ENCODE data around the gene SIN3A. TPM values are rescaled to one million over a fixed set of nuclear protein-coding genes. Genes with fewer than 3 reads are reported as not detected.

Gene SIN3A
- total and polyA plus RNA-seq, 9 of the 15 experiments (the other 6 are each of a cell fraction or from before 2014, with no cell fraction given): 11.1 to 70.3 (median 25.3) TPM

DNA sequence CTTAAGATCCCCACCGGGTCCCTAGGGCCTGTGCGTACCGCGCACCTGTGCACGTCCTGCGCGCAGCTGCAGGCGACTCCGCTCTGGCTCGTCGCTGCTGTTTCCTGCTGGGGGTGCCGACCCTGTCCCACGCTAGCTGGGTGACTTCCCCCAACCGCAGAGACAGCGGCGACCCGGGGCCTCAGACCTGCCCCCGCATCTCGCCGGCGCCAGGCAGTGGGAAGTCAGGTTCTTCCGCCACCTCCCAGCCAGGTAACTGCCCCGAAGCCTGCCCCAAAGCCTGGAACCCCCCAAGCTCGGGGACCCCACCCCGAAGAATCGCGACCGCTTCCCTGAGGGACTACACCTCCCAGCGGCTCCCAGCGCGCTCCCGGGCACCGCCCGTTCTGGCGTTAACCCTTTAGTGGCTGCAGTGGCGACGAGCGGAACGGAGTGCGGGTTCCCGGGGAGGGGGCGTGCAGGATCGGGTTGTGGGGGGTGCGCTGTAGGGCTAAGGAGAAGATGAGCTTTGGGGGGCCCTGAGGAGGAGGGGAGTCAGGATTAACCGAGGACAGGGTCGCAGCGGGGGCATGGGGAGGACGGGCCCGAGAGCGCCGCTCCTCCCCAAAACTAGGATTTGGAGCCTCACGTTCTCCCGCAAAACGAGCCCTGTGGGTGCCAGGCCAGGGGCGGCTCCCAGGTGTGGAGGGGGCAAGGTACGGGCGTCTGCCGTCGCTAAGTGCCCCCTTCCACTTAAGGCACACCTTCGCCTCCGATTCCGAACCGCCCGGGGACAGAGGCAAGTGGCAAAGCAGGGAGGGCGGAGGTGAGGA lies 104.1 kb downstream of the SIN3A start (continued):
- TF ChIP-seq TBP (optimal IDR thresholded peaks at IDR 0.05; ENCODE audit: low read depth, low read length) (no peak), ZNF347 (CRISPR knock-in tag; IDR thresholded peaks at IDR 0.05; ENCODE audit: low read depth) (no peak), HDGF (IDR thresholded peaks at IDR 0.05) (no peak), FOXM1 (IDR thresholded peaks at IDR 0.05; ENCODE audit: low read depth) (peak; percentile 69; the same call in 1 of the 2 replicates), FOXM1 (CRISPR knock-in tag; IDR thresholded peaks at IDR 0.05; ENCODE audit: low read depth) (0 out of 2 replicates have a peak, but pooled peaks have one; percentile 38), ATF1 (CRISPR knock-in tag; IDR thresholded peaks at IDR 0.05) (no peak), ATF1 (tag; IDR thresholded peaks at IDR 0.05) (peak; percentile 29; the same call in 1 of the 2 replicates), ARNT (IDR thresholded peaks at IDR 0.05) (no peak), MTA3 (IDR thresholded peaks at IDR 0.05; ENCODE audit: borderline replicate concordance) (no peak; the same call in 1 of the 2 replicates), MAZ (CRISPR knock-in tag; conservative IDR thresholded peaks at IDR 0.05 in 1 of 2, IDR thresholded peaks at IDR 0.05 in 1 of 2) (peak in 1 of 2 experiments; percentile 38; a peak in 2 of 4 replicates), HDAC2 (IDR thresholded peaks at IDR 0.05) (0 out of 2 replicates have a peak, but pooled peaks have one; percentile 49), TCF3 (CRISPR knock-in tag; IDR thresholded peaks at IDR 0.05) (no peak), SRSF9 (IDR thresholded peaks at IDR 0.05; ENCODE audit: borderline replicate concordance, low read depth, low read length) (no peak), WHSC1 (IDR thresholded peaks at IDR 0.05; ENCODE audit: low read length) (no peak), DNMT1 (IDR thresholded peaks at IDR 0.05) (no peak), TARDBP (IDR thresholded peaks at IDR 0.05) (no peak), ARID2 (IDR thresholded peaks at IDR 0.05) (0 out of 2 replicates have a peak, but pooled peaks have one; percentile 16), ZNF134 (CRISPR knock-in tag; conservative IDR thresholded peaks at IDR 0.05) (no peak)
- TF ChIP-seq, protein P1, sequence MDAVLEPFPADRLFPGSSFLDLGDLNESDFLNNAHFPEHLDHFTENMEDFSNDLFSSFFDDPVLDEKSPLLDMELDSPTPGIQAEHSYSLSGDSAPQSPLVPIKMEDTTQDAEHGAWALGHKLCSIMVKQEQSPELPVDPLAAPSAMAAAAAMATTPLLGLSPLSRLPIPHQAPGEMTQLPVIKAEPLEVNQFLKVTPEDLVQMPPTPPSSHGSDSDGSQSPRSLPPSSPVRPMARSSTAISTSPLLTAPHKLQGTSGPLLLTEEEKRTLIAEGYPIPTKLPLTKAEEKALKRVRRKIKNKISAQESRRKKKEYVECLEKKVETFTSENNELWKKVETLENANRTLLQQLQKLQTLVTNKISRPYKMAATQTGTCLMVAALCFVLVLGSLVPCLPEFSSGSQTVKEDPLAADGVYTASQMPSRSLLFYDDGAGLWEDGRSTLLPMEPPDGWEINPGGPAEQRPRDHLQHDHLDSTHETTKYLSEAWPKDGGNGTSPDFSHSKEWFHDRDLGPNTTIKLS (IDR thresholded peaks at IDR 0.05; ENCODE audit: borderline replicate concordance, low read depth): 0 out of 2 replicates have a peak, but pooled peaks have one; percentile 33
- TF ChIP-seq, protein P2, sequence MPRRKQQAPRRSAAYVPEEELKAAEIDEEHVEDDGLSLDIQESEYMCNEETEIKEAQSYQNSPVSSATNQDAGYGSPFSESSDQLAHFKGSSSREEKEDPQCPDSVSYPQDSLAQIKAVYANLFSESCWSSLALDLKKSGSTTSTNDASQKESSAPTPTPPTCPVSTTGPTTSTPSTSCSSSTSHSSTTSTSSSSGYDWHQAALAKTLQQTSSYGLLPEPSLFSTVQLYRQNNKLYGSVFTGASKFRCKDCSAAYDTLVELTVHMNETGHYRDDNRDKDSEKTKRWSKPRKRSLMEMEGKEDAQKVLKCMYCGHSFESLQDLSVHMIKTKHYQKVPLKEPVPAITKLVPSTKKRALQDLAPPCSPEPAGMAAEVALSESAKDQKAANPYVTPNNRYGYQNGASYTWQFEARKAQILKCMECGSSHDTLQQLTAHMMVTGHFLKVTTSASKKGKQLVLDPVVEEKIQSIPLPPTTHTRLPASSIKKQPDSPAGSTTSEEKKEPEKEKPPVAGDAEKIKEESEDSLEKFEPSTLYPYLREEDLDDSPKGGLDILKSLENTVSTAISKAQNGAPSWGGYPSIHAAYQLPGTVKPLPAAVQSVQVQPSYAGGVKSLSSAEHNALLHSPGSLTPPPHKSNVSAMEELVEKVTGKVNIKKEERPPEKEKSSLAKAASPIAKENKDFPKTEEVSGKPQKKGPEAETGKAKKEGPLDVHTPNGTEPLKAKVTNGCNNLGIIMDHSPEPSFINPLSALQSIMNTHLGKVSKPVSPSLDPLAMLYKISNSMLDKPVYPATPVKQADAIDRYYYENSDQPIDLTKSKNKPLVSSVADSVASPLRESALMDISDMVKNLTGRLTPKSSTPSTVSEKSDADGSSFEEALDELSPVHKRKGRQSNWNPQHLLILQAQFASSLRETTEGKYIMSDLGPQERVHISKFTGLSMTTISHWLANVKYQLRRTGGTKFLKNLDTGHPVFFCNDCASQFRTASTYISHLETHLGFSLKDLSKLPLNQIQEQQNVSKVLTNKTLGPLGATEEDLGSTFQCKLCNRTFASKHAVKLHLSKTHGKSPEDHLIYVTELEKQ (CRISPR knock-in tag; IDR thresholded peaks at IDR 0.05): no peak
- TF ChIP-seq, protein P3, sequence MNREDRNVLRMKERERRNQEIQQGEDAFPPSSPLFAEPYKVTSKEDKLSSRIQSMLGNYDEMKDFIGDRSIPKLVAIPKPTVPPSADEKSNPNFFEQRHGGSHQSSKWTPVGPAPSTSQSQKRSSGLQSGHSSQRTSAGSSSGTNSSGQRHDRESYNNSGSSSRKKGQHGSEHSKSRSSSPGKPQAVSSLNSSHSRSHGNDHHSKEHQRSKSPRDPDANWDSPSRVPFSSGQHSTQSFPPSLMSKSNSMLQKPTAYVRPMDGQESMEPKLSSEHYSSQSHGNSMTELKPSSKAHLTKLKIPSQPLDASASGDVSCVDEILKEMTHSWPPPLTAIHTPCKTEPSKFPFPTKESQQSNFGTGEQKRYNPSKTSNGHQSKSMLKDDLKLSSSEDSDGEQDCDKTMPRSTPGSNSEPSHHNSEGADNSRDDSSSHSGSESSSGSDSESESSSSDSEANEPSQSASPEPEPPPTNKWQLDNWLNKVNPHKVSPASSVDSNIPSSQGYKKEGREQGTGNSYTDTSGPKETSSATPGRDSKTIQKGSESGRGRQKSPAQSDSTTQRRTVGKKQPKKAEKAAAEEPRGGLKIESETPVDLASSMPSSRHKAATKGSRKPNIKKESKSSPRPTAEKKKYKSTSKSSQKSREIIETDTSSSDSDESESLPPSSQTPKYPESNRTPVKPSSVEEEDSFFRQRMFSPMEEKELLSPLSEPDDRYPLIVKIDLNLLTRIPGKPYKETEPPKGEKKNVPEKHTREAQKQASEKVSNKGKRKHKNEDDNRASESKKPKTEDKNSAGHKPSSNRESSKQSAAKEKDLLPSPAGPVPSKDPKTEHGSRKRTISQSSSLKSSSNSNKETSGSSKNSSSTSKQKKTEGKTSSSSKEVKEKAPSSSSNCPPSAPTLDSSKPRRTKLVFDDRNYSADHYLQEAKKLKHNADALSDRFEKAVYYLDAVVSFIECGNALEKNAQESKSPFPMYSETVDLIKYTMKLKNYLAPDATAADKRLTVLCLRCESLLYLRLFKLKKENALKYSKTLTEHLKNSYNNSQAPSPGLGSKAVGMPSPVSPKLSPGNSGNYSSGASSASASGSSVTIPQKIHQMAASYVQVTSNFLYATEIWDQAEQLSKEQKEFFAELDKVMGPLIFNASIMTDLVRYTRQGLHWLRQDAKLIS (CRISPR knock-in tag; IDR thresholded peaks at IDR 0.05): 0 out of 2 replicates have a peak, but pooled peaks have one; percentile 36

Data from K562 (cell line).